H1 (cell line): ENCODE data around the gene NEURL1B. TPM values are rescaled to one million over a fixed set of nuclear protein-coding genes. Genes with fewer than 3 reads are reported as not detected.

Source experiments
- CTCF ChIA-PET: fragments of 300-600 bp; sonication (Branson Sonifier 250); formaldehyde crosslinking; loops from one replicate; lab custom pipeline; 2021; ENCODE audit not compliant: partially characterized antibody; lab: Charles Lee
- POLR2A ChIA-PET: fragments of 300-600 bp; sonication (Branson Sonifier 250); formaldehyde crosslinking; loops from one replicate; lab custom pipeline; 2021; ENCODE audit warnings: inconsistent platforms; ENCODE audit not compliant: partially characterized antibody; lab: Charles Lee
- DNase-seq, 2 experiments: peaks; one replicate each; pipeline versions ENCODE4 v3.0.0 to v3.0.0-alpha.2; 2010 to 2022; ENCODE audit warnings: low spot score in 2 of 2, low read depth in 1 of 2, mixed read lengths in 1 of 2
- FAIRE-seq: peaks from 2 replicates; lab custom pipeline; 2011; peaks lifted over from hg19 to GRCh38; lab: Jason Lieb, UNC
- H2AFZ ChIP-seq: 2 replicates; pipeline ENCODE4 v1.8.1; 2012; ENCODE audit warnings: low read length, inconsistent platforms
- H2AK5ac ChIP-seq: 2 replicates; pipeline ENCODE4 v1.6.1; 2013; ENCODE audit warnings: low read depth, low read length
- H2BK120ac ChIP-seq: replicated peaks from 2 replicates; pipeline ENCODE3; 2013; ENCODE audit warnings: low read depth, low read length, inconsistent platforms
- H2BK12ac ChIP-seq: 2 replicates; pipeline ENCODE4 v1.6.1; 2013; ENCODE audit warnings: low read depth, low read length
- H2BK15ac ChIP-seq: 2 replicates; pipeline ENCODE4 v1.6.1; 2013; ENCODE audit warnings: low read length
- H2BK20ac ChIP-seq: 2 replicates; pipeline ENCODE4 v1.6.1; 2013; ENCODE audit warnings: low read length
- H2BK5ac ChIP-seq: 2 replicates; pipeline ENCODE4 v1.6.1; 2013; ENCODE audit warnings: low read depth, low read length
- H3K14ac ChIP-seq: 2 replicates; pipeline ENCODE4 v1.6.1; 2013; ENCODE audit warnings: inconsistent platforms; ENCODE audit not compliant: insufficient read length
- H3K18ac ChIP-seq: 2 replicates; pipeline ENCODE4 v1.6.1; 2013; ENCODE audit warnings: low read length; ENCODE audit errors: extremely low read depth
- H3K23ac ChIP-seq: 2 replicates; pipeline ENCODE4 v1.6.1; 2013; ENCODE audit warnings: inconsistent platforms; ENCODE audit not compliant: insufficient read length
- H3K23me2 ChIP-seq: 2 replicates; pipeline ENCODE4 v1.6.1; 2013; ENCODE audit warnings: low read depth, low read length
- H3K27ac ChIP-seq: 2 replicates; pipeline ENCODE4 v1.6.1; 2011; ENCODE audit warnings: low read depth, low read length, inconsistent platforms
- H3K27me3 ChIP-seq, 4 experiments: replicated peaks in 1 of 4; 1 replicate in 1 of 4; 2 replicates in 3 of 4; pipeline versions ENCODE4 v1.6.1 to v1.8.1; 2011 to 2013; ENCODE audit warnings: low read length in 3 of 4, mild to moderate bottlenecking in 3 of 4, inconsistent platforms in 2 of 4, mixed read lengths in 2 of 4, moderate library complexity in 1 of 4; ENCODE audit not compliant: control insufficient read depth in 3 of 4, insufficient read depth in 3 of 4; ENCODE audit errors: extremely low read depth in 1 of 4
- H3K36me3 ChIP-seq, 4 experiments: 2 replicates each; pipeline versions ENCODE4 v1.6.1 to v1.8.1; 2011 to 2013; ENCODE audit warnings: mild to moderate bottlenecking in 4 of 4, low read length in 3 of 4, moderate library complexity in 2 of 4, control low read depth in 1 of 4, inconsistent platforms in 1 of 4; ENCODE audit not compliant: insufficient read depth in 4 of 4, control insufficient read depth in 2 of 4
- H3K4ac ChIP-seq: replicated peaks from 2 replicates; pipeline ENCODE3; 2013; ENCODE audit warnings: low read length, low read depth, mixed read lengths, inconsistent platforms; ENCODE audit not compliant: insufficient read length
- H3K4me1 ChIP-seq, 4 experiments: replicated peaks in 1 of 4; 1 replicate in 1 of 4; 2 replicates in 3 of 4; pipeline versions ENCODE4 v1.6.1 to v1.8.1; 2011 to 2013; ENCODE audit warnings: low read length in 3 of 4, inconsistent platforms in 2 of 4, mixed read lengths in 1 of 4; ENCODE audit not compliant: insufficient read depth in 4 of 4, control insufficient read depth in 3 of 4
- H3K4me2 ChIP-seq, 2 experiments: 2 replicates each; pipeline versions ENCODE4 v1.6.1 to v1.8.1; 2011 to 2013; ENCODE audit warnings: low read depth in 2 of 2, low read length in 2 of 2, control low read depth in 1 of 2, inconsistent platforms in 1 of 2, mild to moderate bottlenecking in 1 of 2; ENCODE audit not compliant: insufficient read depth in 1 of 2
- H3K4me3 ChIP-seq, 4 experiments: fragments of 200-600, 300-600 bp in 1 of 4; sonication (generic), shearing (Covaris generic), sonication (Bioruptor Twin) in 1 of 4; 2 replicates each; pipeline versions ENCODE4 v1.5.1 to v1.8.1; 2011 to 2016; ENCODE audit warnings: low read length in 4 of 4, low read depth in 3 of 4, control low read depth in 2 of 4, inconsistent platforms in 2 of 4, mild to moderate bottlenecking in 2 of 4, mixed read lengths in 1 of 4, moderate library complexity in 1 of 4; ENCODE audit not compliant: insufficient read depth in 2 of 4; ENCODE audit errors: extremely low read depth in 1 of 4
- H3K56ac ChIP-seq: replicated peaks from 2 replicates; pipeline ENCODE3; 2013; ENCODE audit warnings: low read depth, mild to moderate bottlenecking, mixed read lengths, low read length, inconsistent platforms; ENCODE audit not compliant: insufficient read length
- H3K79me1 ChIP-seq: 2 replicates; pipeline ENCODE4 v1.6.1; 2013; ENCODE audit warnings: low read depth, low read length, control low read depth
- H3K79me2 ChIP-seq, 2 experiments: 2 replicates each; pipeline versions ENCODE4 v1.6.1 to v1.8.1; 2012 to 2013; ENCODE audit warnings: low read length in 2 of 2, mild to moderate bottlenecking in 2 of 2, inconsistent platforms in 1 of 2; ENCODE audit not compliant: insufficient read depth in 2 of 2, control insufficient read depth in 1 of 2
- H3K9ac ChIP-seq, 4 experiments: replicated peaks in 1 of 4; 1 replicate in 1 of 4; 2 replicates in 3 of 4; pipeline versions ENCODE4 v1.6.1 to v1.8.1; 2011 to 2013; ENCODE audit warnings: low read depth in 3 of 4, low read length in 3 of 4, control low read depth in 2 of 4, mild to moderate bottlenecking in 2 of 4, moderate library complexity in 2 of 4, inconsistent platforms in 1 of 4; ENCODE audit errors: extremely low read depth in 1 of 4
- H3K9me3 ChIP-seq, 2 experiments: 2 replicates each; pipeline versions ENCODE4 v1.6.1 to v1.8.1; 2012 to 2013; ENCODE audit warnings: mild to moderate bottlenecking in 2 of 2, moderate library complexity in 2 of 2, control low read depth in 1 of 2, inconsistent platforms in 1 of 2, low read depth in 1 of 2, low read length in 1 of 2, mixed read lengths in 1 of 2; ENCODE audit not compliant: insufficient read depth in 2 of 2
- H4K20me1 ChIP-seq, 2 experiments: replicated peaks in 1 of 2; 2 replicates each; pipeline versions ENCODE3 to v1.8.1; 2011 to 2013; ENCODE audit warnings: inconsistent platforms in 2 of 2, low read length in 2 of 2, mild to moderate bottlenecking in 1 of 2; ENCODE audit not compliant: insufficient read depth in 2 of 2, control insufficient read depth in 1 of 2
- H4K5ac ChIP-seq: 2 replicates; pipeline ENCODE4 v1.6.1; 2013; ENCODE audit warnings: low read length, low read depth, mixed read lengths, inconsistent platforms; ENCODE audit not compliant: insufficient read length
- H4K8ac ChIP-seq: 2 replicates; pipeline ENCODE4 v1.8.0; 2013; ENCODE audit warnings: mild to moderate bottlenecking, moderate library complexity, low read length, inconsistent platforms; ENCODE audit not compliant: insufficient read depth; ENCODE audit errors: extremely low read depth
- H4K91ac ChIP-seq: replicated peaks from 2 replicates; pipeline ENCODE3; 2013; ENCODE audit warnings: low read length, mixed read lengths, inconsistent platforms; ENCODE audit not compliant: insufficient read length
- ASH2L ChIP-seq: fragments of 200-600, 300-600 bp; sonication (generic); IDR thresholded peaks from one replicate; pipeline ENCODE4 v1.7.1; 2017; ENCODE audit warnings: low read length
- CTBP2 ChIP-seq: IDR thresholded peaks from 2 replicates; pipeline ENCODE4 v1.7.0; 2011; ENCODE audit warnings: borderline replicate concordance, mild to moderate bottlenecking, moderate library complexity, mixed read lengths, low read length; ENCODE audit not compliant: insufficient read depth, insufficient read length
- FOSL1 ChIP-seq: IDR thresholded peaks from 2 replicates; pipeline ENCODE4 v1.6.1; 2011; ENCODE audit warnings: mild to moderate bottlenecking, low read depth, low read length, moderate library complexity; ENCODE audit not compliant: insufficient read depth
- WGBS, 2 experiments: shearing (Covaris generic) in 1 of 2; methylation state at CpG; one replicate each; pipeline versions ENCODE4 v1.1.6 to v1.1.7; 2013 to 2015; ENCODE audit warnings: low lambda C conversion rate in 2 of 2, mixed read lengths in 2 of 2, inconsistent platforms in 1 of 2, low coverage in 1 of 2, missing lambda C conversion rate in 1 of 2; ENCODE audit not compliant: insufficient replicate concordance in 2 of 2, insufficient coverage in 1 of 2, insufficient read length in 1 of 2; ENCODE audit errors: extremely low coverage in 1 of 2, missing lambda C conversion rate in 1 of 2; 5-methylcytosine and 5-hydroxymethylcytosine counted together
- polyA plus RNA-seq, 7 experiments: library from polyadenylated mRNA; depleted of rRNA in 3 of 7; stranded (reverse) in 5 of 7; unstranded in 2 of 7; fragments of >200 nt in 5 of 7; fragments of 200-250 nt in 2 of 7; gene quantifications; 1 replicate in 5 of 7; 2 replicates in 1 of 7; 4 replicates in 1 of 7; pipeline versions ENCODE4 v1.2.1 to v1.2.3, GENCODE V29; 2011 to 2013; ENCODE audit warnings: missing spikeins in 2 of 7, mixed read lengths in 2 of 7
- total RNA-seq: library from RNA; stranded (reverse); fragmentation: NEBNext Ultra II Directional; extraction: Animal tissue kit (Norgen Biotek cat#: 25700); gene quantifications from 2 replicates; pipeline ENCODE4 v1.2.1, GENCODE V29; 2021

NEURL1B gene
- total and polyA plus RNA-seq, 2 of the 8 experiments (the other 6 are each of a cell fraction or from before 2014, with no cell fraction given), result 3.3 to 6.1 TPM

- no peak overlapping the region for H4K91ac ChIP-seq
- TF ChIP-seq ASH2L (no peak), CTBP2 (no peak), FOSL1 (no peak)
- TF ChIP-seq, all 59 proteins: peak for 0
- H3K79me1 ChIP-seq, result no peaks in the 10 kb centered on the region; the same call in 1 of the 2 replicates
- H3K79me2 ChIP-seq, result no peaks in the 10 kb centered on the region
- H3K36me3 ChIP-seq, result no peaks in the 10 kb centered on the region
- FAIRE-seq (no peak), DNase-seq (no peak)
- POLR2A ChIA-PET, result no interaction called here
- H3K4ac ChIP-seq, result no peak overlapping the region
- no peak overlapping the region for H2AFZ ChIP-seq
- H3K27ac ChIP-seq, result no peak overlapping the region
- H3K18ac ChIP-seq, result 0 out of 2 replicates have a peak overlapping the region, but pooled peaks have one; percentile 14
- peaks cover 0 to 2% (median 0%) of the 10 kb centered on the region in 4 experiments; a peak in 2 of 7 replicates for H3K27me3 ChIP-seq
- no peak overlapping the region for H2AK5ac ChIP-seq
- peaks cover 9% of the 10 kb centered on the region; the same call in 1 of the 2 replicates for H3K23me2 ChIP-seq
- peaks cover 0 to 8% (median 2%) of the 10 kb centered on the region in 4 experiments; a peak in 3 of 7 replicates for H3K4me1 ChIP-seq
- H2BK120ac ChIP-seq, result no peak overlapping the region
- H4K20me1 ChIP-seq, result peaks cover 0 to 11% of the 10 kb centered on the region in 2 experiments
- WGBS, 2 experiments, result 86% methylated on average over 18 of the region's 18 CpGs; no CpG with 5 or more reads in 1 of the 2 experiments
- no peak overlapping the region for H2BK5ac ChIP-seq
- no peak overlapping the region for H4K5ac ChIP-seq
- no peak overlapping the region for H2BK20ac ChIP-seq
- H3K56ac ChIP-seq, result no peak overlapping the region
- H3K23ac ChIP-seq, result no peak overlapping the region
- CTCF ChIA-PET, result interaction anchor here (0.6 to 1.6 kb wide), 4 partner anchors 12 to 49 kb away, joined by 3 read pairs; no protein-coding TSS in a partner anchor
- no peaks in the 10 kb centered on the region for H3K9me3 ChIP-seq
- H3K9ac ChIP-seq, result no peak overlapping the region; a peak in 1 of 7 replicates
- no peak overlapping the region for H3K14ac ChIP-seq
- H2BK12ac ChIP-seq, result no peak overlapping the region
- no peak overlapping the region for H2BK15ac ChIP-seq
- H3K4me3 ChIP-seq, result no peak overlapping the region
- H3K4me2 ChIP-seq, result no peak overlapping the region
- no peak overlapping the region for H4K8ac ChIP-seq
Measured at GRCh38 chr5:172598251-172599203, 42.5 kb upstream of the NEURL1B start.
